LNCAP (cell line): ENCODE measurements around the gene ENTPD2.

Experiments used
- TF ChIP-seq, protein P1 (sequence below): fragments of 450-650 bp; IDR thresholded peaks from 2 replicates; pipeline ENCODE4 v1.5.1; 2017; ENCODE audit warnings: mild to moderate bottlenecking

The ENTPD2 gene

DNA sequence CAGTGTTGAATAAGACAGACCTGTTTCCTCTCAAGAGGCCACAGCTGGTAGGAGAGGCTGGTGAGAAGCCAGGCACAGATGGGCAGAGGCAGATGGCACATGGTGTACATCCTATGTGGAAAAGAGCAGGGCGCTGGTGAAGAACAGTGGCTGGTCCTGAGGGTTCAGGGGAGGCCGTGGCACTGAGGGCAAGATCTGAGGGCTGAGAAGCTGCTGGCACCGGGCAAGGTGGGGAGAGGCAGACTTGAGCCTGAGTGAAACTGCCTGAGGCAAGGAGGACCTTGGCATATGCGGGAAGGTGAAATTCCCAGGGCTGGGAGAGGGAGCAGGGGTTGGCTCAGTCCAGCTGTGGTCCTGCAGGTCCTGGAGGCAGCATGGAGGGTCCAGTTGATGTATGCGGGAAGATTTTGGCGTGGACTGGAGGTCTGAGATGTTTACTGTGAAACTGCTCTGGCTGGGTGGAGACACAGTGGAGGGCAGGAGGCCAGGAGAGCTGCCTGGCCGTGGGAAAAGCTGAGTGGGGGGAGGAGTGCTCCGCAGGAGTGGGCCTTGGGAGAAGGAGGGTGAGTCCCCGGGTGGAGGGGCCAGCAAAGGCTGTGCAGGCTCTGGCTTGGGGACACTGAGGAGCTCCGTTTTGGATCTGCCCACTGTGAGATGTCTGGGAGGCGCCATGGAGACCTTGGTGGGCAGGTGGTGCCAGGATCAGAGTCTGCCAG, 35.5 kb upstream of the ENTPD2 start:
- TF ChIP-seq, protein P1, sequence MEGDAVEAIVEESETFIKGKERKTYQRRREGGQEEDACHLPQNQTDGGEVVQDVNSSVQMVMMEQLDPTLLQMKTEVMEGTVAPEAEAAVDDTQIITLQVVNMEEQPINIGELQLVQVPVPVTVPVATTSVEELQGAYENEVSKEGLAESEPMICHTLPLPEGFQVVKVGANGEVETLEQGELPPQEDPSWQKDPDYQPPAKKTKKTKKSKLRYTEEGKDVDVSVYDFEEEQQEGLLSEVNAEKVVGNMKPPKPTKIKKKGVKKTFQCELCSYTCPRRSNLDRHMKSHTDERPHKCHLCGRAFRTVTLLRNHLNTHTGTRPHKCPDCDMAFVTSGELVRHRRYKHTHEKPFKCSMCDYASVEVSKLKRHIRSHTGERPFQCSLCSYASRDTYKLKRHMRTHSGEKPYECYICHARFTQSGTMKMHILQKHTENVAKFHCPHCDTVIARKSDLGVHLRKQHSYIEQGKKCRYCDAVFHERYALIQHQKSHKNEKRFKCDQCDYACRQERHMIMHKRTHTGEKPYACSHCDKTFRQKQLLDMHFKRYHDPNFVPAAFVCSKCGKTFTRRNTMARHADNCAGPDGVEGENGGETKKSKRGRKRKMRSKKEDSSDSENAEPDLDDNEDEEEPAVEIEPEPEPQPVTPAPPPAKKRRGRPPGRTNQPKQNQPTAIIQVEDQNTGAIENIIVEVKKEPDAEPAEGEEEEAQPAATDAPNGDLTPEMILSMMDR: no peak

DNA sequence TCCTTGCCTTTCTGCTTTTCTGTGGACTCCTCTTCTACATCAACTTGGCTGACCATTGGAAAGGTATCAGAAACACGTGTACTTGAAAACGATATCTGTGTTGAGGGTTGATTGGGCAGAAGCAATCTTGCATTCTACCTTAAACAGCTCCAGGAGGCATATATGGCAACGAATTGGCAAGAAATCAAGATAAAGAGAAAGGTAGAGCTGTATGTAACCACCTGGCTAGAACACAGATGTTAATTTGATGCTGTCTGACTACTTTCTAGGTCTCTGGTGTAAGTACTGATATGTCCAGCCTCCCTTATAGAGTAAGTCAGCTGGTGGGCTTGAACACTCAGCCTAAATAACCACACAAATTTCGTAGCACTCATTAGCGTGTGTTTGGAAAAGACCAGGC, 34.3 kb upstream of the ENTPD2 start:
- TF ChIP-seq, protein P1: no peak

DNA sequence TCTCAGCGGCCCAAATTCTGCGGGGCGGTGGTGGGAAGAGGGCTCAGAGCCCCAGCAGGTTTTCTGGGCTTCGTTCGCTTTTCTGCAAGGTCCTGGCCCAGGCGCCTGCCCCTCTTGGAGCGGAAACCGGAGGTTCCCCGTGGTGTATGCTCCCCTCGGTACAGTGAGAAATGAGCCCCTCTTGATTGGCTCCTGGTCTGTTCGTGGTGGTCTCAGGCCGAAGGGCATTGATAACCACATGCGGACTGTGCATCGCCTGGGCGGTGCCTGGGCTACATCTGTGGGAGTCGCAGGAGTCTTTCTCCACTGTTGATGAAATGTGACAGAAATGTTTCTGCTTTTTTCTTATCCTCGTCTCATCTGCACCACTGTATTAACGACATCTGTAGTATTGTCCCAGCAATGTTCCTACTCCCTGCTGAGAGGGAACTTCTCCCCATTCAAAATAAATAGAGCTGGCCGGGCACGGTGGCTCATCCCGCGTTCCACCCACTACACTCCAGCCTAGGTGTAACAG, 33.6 kb upstream of the ENTPD2 start:
- TF ChIP-seq, protein P1: no peak

DNA sequence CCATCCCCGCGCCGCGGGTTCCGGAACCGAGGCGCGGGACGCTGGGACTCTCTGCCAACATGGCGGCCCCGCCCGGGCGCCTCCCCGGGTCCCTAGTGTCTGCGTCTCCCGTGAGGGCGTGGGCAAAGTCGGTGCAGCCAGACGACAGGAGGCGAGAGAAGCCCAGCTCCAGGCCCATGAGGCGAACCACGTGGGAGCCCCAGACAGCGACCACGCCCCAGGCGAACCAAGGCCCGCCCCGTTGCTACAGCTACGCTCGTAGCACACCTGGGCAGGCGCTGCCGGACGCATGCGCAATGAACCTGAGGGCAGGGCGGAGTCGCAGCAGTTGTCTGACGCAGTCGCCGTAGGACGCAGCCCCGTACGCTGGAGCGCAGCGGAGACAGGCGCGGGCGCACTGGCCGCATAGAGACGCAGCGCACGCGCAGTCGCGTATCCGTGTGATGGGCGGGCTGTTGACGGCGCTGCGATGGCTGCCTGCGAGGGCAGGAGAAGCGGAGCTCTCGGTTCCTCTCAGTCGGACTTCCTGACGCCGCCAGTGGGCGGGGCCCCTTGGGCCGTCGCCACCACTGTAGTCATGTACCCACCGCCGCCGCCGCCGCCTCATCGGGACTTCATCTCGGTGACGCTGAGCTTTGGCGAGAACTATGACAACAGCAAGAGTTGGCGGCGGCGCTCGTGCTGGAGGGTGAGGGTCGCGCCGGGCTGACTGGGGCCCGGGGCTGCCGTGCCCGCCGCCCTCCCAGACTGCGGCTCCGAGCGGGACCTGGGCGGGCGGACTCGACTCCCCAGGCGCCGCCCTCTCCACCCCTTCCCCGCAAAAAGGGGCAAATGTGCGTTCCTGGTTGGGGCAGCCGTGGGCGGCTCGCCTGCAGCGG, 32.9 kb upstream of the ENTPD2 start, which contains the start of gene MAN1B1:
Gene MAN1B1, plus strand, starts transcription at position 455 of the 878 bp plus-strand sequence. Its CDS starts 15 bp downstream, at position 470.
- TF ChIP-seq, protein P1: no peak

DNA sequence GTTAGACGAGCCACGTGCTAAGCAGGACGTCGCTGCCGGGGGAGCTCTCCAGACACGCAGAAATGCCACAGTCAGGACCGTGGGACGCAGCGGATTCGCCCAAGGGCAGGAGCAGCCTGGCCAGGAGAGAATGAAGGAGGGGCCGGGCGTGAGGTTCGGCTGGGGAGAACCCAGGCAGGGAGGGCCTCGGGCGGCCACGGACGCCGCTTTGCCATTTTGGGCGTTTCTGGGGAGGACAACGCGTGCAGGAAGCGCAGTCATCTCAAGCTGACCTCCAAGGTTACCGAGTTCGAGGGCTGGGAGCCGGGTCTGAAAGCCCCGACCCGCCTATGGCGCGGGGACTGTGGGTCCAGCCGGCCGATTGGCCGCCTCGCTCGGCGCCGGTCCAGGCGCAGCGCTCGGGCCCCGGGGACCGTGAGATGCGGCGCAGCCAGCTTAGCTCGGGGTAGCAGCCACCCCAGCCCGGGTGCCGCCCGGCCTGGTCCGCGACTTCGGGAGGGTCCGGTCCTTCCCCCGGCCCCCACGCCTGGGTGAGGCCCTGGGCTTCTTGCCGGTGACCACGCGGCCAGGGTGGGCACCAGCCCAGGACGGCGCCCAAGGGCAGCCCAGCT, 32.2 kb upstream of the ENTPD2 start:
- TF ChIP-seq, protein P1: no peak

DNA sequence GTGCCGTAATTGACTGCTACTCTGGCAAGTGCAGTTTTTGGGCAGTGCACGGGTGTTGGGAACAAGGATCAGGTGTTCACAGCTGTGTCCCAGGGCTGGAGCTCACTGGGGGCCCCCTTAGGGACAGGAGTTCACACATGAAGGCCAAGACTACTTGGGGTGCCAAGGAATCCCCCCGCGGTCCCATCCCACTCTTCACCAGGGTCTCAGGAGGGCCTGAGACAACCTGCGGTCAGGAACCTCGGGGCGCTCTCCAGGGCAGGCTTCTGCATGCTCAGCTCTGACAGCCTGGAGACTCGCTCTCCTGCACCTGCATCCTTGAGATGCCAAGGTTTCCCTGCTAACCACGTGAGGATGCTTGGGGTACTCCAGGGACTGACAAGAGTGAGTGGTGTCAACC, 30.7 kb upstream of the ENTPD2 start:
- TF ChIP-seq, protein P1: no peak

DNA sequence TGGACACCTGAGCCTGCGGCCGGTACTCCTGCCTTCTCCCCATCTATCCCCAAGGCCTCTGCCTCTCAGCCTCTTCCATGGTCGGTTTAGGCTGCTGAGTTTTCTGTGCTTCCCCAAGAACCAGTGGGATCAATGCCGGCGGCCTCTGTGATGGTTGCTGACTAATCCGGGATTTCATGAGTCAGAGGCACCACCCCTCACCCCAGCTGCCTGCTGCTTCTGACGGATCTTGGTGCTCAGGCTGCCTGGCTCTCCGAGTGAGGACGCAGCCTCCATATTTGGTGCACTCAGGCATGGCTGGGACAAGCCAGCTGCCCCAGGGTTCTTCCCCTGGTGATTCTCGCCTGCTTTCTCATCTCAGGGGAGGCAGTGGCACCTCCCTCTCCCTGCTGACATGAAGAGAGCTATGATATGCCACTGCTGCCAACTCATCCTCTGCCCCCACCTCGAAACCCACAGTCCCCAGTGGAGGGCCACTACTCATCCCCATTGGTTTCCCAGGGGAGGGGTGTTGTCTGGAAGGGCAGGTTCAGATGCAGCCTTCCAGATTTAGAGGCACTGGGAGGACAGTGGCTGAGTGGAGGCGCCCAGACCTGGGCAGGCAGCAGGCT, 29.6 kb upstream of the ENTPD2 start:
- TF ChIP-seq, protein P1: no peak
